Epithelial cell of proximal tubule (primary cell): ENCODE data around the gene CARMIL1. TPM values are rescaled to one million over a fixed set of nuclear protein-coding genes. Genes with fewer than 3 reads are reported as not detected.

Experiments used
- DNase-seq: peaks from one replicate; pipeline ENCODE4 v3.0.0-alpha.2; 2011; ENCODE audit warnings: low read depth
- H3K4me3 ChIP-seq: 2 replicates; pipeline ENCODE4 v1.5.1; 2011; ENCODE audit warnings: low read depth, mild to moderate bottlenecking, low read length
- CTCF ChIP-seq: conservative IDR thresholded peaks from 2 replicates; pipeline ENCODE4 v1.5.1; 2012; ENCODE audit warnings: low read depth, mild to moderate bottlenecking, low read length
- total RNA-seq: library from RNA; depleted of rRNA; stranded (reverse); fragments of >200 nt; gene quantifications from 2 replicates; pipeline ENCODE4 v1.2.3, GENCODE V29; 2015

CARMIL1 gene
- total RNA-seq, 1 donor from 2014 or later, result 27.7 TPM

- TF ChIP-seq CTCF, result no peak
- DNase-seq, result no peak
- H3K4me3 ChIP-seq, result no peak overlapping the region
Observed at GRCh38 chr6:25645916-25646315, 366.7 kb downstream of the CARMIL1 start.

DNA sequence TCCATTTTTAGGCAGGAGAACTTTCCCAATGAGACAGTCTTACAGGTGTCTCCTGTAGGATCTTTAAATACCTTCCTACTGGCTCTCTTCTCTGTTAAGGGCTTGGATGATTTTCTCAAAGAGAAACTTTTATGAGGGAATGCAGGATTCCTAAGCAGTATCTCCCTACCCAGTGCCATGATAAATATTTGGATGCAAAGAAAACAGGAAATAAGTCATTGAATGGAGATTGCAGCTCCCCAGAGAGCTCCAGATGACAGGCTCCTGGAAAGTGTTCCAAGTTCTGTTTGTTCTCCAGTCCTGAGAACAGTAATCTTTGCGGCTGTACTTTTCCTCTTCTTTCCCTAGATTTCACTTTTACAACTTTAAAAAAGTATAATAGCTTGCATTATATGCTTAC lies 370.4 kb downstream of the CARMIL1 start:
- DNase-seq, result no peak
- H3K4me3 ChIP-seq, result no peak overlapping the region
- no peak for TF ChIP-seq CTCF

- peak; percentile 20 for DNase-seq
- peak within 1 kb of the TSS; percentile 52 for H3K4me3 ChIP-seq
- no peak for TF ChIP-seq CTCF
Observed at GRCh38 chr6:25652007-25652515, 372.9 kb downstream of the CARMIL1 start, which contains the start of gene SCGN. TSS of gene SCGN (plus strand) at chr6:25652215. CDS start at chr6:25652404, 189 bp downstream.

GRCh38 chr6:25655723-25656122 lies 376.5 kb downstream of the CARMIL1 start:
- no peak for DNase-seq
- H3K4me3 ChIP-seq, result no peak overlapping the region
- TF ChIP-seq CTCF, result no peak

- no peak for TF ChIP-seq CTCF
- no peak for DNase-seq
- H3K4me3 ChIP-seq, result no peak overlapping the region
Observed at GRCh38 chr6:25659633-25660368, 380.6 kb downstream of the CARMIL1 start.

DNA sequence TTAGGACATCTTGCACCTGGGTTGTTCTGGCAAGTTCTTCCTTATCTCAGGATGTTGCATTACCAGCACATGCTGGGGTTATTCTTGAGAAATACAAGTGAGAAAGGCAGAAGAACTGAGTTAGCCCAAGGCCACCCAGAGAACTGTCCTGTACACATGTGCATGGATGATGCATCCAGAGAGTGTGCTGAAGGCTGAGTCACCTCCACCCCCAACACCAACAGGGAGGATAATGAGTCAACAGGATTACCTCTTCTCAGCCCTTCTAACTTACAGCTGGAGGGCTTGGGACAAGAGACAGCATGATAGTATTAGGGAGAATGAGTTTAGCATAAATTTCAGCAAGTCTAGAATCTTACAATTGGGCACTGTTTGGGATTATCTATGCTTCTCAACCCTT lies 381.3 kb downstream of the CARMIL1 start:
- peak; percentile 60 for DNase-seq
- H3K4me3 ChIP-seq, result no peak overlapping the region
- TF ChIP-seq CTCF, result no peak
